Measurements from ENCODE around the gene CNOT1. TPM values are rescaled to one million over a fixed set of nuclear protein-coding genes. Genes with fewer than 3 reads are reported as not detected.

Gene CNOT1
- total and polyA plus RNA-seq, 2 of the 4 experiments (the other 2 are of a cell fraction), result 85.5 to 357 TPM

DNA sequence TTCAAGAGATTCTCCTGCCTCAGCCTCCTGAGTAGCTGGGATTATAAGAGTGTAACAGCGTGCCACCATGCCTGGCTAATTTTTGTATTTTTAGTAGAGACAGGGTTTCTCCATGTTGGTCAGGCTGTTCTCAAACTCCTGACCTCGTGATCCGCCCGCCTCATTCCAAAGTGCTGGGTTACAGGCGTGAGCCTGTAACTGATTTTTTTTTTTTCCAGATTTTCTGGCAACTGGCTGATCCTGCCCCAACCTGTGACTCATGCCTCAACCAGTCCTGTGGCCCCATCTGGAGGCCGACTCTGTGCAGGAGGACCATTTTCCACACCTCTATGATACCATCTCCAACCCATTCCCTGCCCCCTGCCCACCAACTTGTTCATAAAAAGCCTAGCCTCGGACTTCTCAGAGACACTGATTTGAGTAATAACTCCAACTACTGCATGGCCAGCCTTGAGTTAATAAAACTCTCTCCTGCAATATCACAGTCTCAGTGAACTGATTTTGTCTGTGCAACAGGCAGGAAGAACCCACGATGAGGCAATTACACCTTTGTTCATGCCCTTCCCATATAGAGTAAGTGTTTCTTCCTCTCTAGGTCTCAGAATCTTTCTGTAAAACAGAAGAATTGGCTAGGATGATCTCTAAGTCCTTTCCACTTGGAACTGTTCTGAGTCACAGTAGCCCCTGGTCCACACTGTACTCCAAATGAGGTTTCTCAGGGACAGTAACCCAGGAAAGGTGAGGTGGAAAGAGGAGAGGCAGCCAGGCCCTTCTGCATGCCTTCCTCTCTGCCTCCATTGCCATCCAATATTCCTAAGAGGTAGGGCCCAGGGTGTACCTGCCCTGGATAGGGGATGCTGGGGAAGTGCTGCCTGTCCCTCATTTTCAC lies 8.8 kb upstream of the CNOT1 start:
- peaks cover 1% of the 10 kb centered on the region; the same call in 1 of the 2 replicates for H3K4me1 ChIP-seq (ENCODE audit: control insufficient read depth, insufficient read depth, low read length)
- no peaks in the 10 kb centered on the region for H3K27me3 ChIP-seq (ENCODE audit: control insufficient read depth, insufficient read depth, low read length)
- H2BK120ac ChIP-seq (ENCODE audit: low read depth, low read length), result peak overlapping the region; percentile 7; the same call in 1 of the 2 replicates
- H3K9ac ChIP-seq (ENCODE audit: low read depth, low read length), result no peak overlapping the region
- H4K91ac ChIP-seq (ENCODE audit: insufficient read depth, low read depth, low read length), result 0 out of 2 replicates have a peak overlapping the region, but pooled peaks have one; percentile 27
- intact Hi-C loops (cut with micrococcal nuclease) (loop anchor here (2.0 to 10.0 kb wide), 2 partner anchors 126 to 304 kb away; no protein-coding TSS in a partner anchor), dilution Hi-C loops (cut with HindIII; ENCODE audit: low sequenced_read_pairs, unreplicated experiment) (no loop called here), in situ Hi-C loops (cut with MboI; ENCODE audit: low sequenced_read_pairs) (no loop called here)
- no peak overlapping the region for H3K18ac ChIP-seq (ENCODE audit: low read depth, low read length)
- H3K4ac ChIP-seq (ENCODE audit: low read depth, low read length), result peak overlapping the region; percentile 40; the same call in 1 of the 2 replicates
- H3K9me1 ChIP-seq (ENCODE audit: insufficient read depth, low read length), result peaks cover 3% of the 10 kb centered on the region; the same call in 1 of the 2 replicates
- H4K8ac ChIP-seq (ENCODE audit: low read depth in 2 of 2, low read length in 2 of 2), result peak overlapping the region in 1 of 2 experiments; percentile 4; a peak in 2 of 4 replicates
- H3K56ac ChIP-seq (ENCODE audit: extremely low read depth, insufficient read depth, low read length), result no peak overlapping the region
- no peak overlapping the region; the same call in 1 of the 2 replicates for H4K5ac ChIP-seq (ENCODE audit: low read depth, low read length)
- H3K36me3 ChIP-seq (ENCODE audit: control insufficient read depth, insufficient read depth, low read length), result no peaks in the 10 kb centered on the region
- WGBS, 2 experiments (ENCODE audit: extremely low coverage in 2 of 2, insufficient read length in 1 of 2), result 0% methylated on average over 2 of the region's 8 CpGs; no CpG with 5 or more reads in 1 of the 2 experiments
- peak overlapping the region; percentile 74 for H2AFZ ChIP-seq (replicated peaks; ENCODE audit: low read length, poor library complexity)
- no peak overlapping the region for H2BK5ac ChIP-seq (ENCODE audit: low read depth, low read length, poor library complexity, severe bottlenecking)
- no peak overlapping the region for H3K4me3 ChIP-seq (ENCODE audit: insufficient read depth, low read depth, low read length)
- peak; percentile 99 for ATAC-seq (ENCODE audit: low read depth)
- peak overlapping the region; percentile 5; the same call in 1 of the 3 replicates for H2BK15ac ChIP-seq (ENCODE audit: low read depth, low read length)
- H4K20me1 ChIP-seq (ENCODE audit: insufficient read depth, low read length), result no peaks in the 10 kb centered on the region
- H3K23ac ChIP-seq (ENCODE audit: low read depth, low read length), result no peak overlapping the region
- H2AK5ac ChIP-seq (ENCODE audit: low read depth, low read length), result peak overlapping the region; percentile 84
- CTCF ChIA-PET, result no interaction called here
- peak; percentile 91 for DNase-seq
- no peaks in the 10 kb centered on the region for H3K9me3 ChIP-seq (ENCODE audit: control insufficient read depth, insufficient read depth, low read length)
- H3K14ac ChIP-seq (replicated peaks; ENCODE audit: low read depth, low read length), result no peak overlapping the region
- H3K4me2 ChIP-seq (ENCODE audit: low read depth, low read length), result no peak overlapping the region
- no peak overlapping the region for H3K27ac ChIP-seq (ENCODE audit: insufficient read depth, low read length)
- H3K79me1 ChIP-seq (ENCODE audit: low read depth in 1 of 2, low read length in 2 of 2), result no peaks in the 10 kb centered on the region
- BruUV-seq (replicated peaks), result no TSS peak
- POLR2A ChIA-PET (ENCODE audit: unreplicated experiment), result no interaction called here
- H2BK20ac ChIP-seq (ENCODE audit: low read depth, low read length), result peak overlapping the region; percentile 55; the same call in 1 of the 2 replicates
- H2AK9ac ChIP-seq (replicated peaks; ENCODE audit: low read depth, low read length, poor library complexity), result no peak overlapping the region
- TF ChIP-seq, protein P1, sequence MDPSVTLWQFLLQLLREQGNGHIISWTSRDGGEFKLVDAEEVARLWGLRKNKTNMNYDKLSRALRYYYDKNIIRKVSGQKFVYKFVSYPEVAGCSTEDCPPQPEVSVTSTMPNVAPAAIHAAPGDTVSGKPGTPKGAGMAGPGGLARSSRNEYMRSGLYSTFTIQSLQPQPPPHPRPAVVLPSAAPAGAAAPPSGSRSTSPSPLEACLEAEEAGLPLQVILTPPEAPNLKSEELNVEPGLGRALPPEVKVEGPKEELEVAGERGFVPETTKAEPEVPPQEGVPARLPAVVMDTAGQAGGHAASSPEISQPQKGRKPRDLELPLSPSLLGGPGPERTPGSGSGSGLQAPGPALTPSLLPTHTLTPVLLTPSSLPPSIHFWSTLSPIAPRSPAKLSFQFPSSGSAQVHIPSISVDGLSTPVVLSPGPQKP (IDR thresholded peaks at IDR 0.05; ENCODE audit: borderline replicate concordance, low read depth, low read length), result no peak
- TF ChIP-seq, protein P2, sequence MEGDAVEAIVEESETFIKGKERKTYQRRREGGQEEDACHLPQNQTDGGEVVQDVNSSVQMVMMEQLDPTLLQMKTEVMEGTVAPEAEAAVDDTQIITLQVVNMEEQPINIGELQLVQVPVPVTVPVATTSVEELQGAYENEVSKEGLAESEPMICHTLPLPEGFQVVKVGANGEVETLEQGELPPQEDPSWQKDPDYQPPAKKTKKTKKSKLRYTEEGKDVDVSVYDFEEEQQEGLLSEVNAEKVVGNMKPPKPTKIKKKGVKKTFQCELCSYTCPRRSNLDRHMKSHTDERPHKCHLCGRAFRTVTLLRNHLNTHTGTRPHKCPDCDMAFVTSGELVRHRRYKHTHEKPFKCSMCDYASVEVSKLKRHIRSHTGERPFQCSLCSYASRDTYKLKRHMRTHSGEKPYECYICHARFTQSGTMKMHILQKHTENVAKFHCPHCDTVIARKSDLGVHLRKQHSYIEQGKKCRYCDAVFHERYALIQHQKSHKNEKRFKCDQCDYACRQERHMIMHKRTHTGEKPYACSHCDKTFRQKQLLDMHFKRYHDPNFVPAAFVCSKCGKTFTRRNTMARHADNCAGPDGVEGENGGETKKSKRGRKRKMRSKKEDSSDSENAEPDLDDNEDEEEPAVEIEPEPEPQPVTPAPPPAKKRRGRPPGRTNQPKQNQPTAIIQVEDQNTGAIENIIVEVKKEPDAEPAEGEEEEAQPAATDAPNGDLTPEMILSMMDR (conservative IDR thresholded peaks at IDR 0.05; ENCODE audit: low read depth, low read length), result peak; percentile 62
- 0 out of 2 replicates have a peak, but pooled peaks have one; percentile 32 for TF ChIP-seq BHLHE40 (IDR thresholded peaks at IDR 0.05; ENCODE audit: low read depth, low read length)
- no peak for TF ChIP-seq POLR2A (IDR thresholded peaks at IDR 0.05; ENCODE audit: low read depth, low read length)
- no peak for TF ChIP-seq CHD1 (IDR thresholded peaks at IDR 0.05; ENCODE audit: low read depth, low read length)
- TF ChIP-seq RAD21 (IDR thresholded peaks at IDR 0.05; ENCODE audit: low read length), result peak; percentile 66
- no peak for TF ChIP-seq RFX5 (IDR thresholded peaks at IDR 0.05; ENCODE audit: low read depth, low read length)
- TF ChIP-seq, protein P3, sequence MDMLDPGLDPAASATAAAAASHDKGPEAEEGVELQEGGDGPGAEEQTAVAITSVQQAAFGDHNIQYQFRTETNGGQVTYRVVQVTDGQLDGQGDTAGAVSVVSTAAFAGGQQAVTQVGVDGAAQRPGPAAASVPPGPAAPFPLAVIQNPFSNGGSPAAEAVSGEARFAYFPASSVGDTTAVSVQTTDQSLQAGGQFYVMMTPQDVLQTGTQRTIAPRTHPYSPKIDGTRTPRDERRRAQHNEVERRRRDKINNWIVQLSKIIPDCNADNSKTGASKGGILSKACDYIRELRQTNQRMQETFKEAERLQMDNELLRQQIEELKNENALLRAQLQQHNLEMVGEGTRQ (IDR thresholded peaks at IDR 0.05; ENCODE audit: low read depth, low read length), result peak; percentile 48; the same call in 1 of the 2 replicates
- peak; percentile 23 for TF ChIP-seq RCOR1 (IDR thresholded peaks at IDR 0.05; ENCODE audit: insufficient replicate concordance, low read length)
- no peak for TF ChIP-seq NFE2L2 (IDR thresholded peaks at IDR 0.05; ENCODE audit: low read depth, low read length)
- TF ChIP-seq MAZ (IDR thresholded peaks at IDR 0.05; ENCODE audit: borderline replicate concordance, low read depth, low read length), result peak; percentile 53; the same call in 1 of the 2 replicates
- TF ChIP-seq MAFK (IDR thresholded peaks at IDR 0.05; ENCODE audit: low read depth, low read length), result no peak
- TF ChIP-seq CEBPB (IDR thresholded peaks at IDR 0.05; ENCODE audit: low read depth, low read length), result no peak

Measured in IMR-90 (cell line).